Measurements from ENCODE around the gene CHMP1B.
"Not testable (repeated sequence)": the region's sequence is repeated elsewhere in the genome, so short reads cannot be mapped to it uniquely, and the experiment has no call there.

- TF ChIP-seq CTCF (IDR thresholded peaks at IDR 0.05; ENCODE audit: insufficient read depth, low read length); REST (IDR thresholded peaks at IDR 0.05; ENCODE audit: insufficient replicate concordance, low read depth); POLR2AphosphoS5 (IDR thresholded peaks at IDR 0.05; ENCODE audit: low read depth); SPI1 (IDR thresholded peaks at IDR 0.05; ENCODE audit: borderline replicate concordance, low read depth); GABPA (IDR thresholded peaks at IDR 0.05; ENCODE audit: low read depth): not testable (repeated sequence)
Measured at GRCh38 chr18:11892438-11892837, 41.2 kb downstream of the CHMP1B start.
